GM12872 (cell line): ENCODE data around the gene C20orf141.

Experiments
- CTCF ChIP-seq: IDR thresholded peaks from 3 replicates; pipeline ENCODE4 v1.5.1; 2011; ENCODE audit warnings: low read depth, mild to moderate bottlenecking, low read length, moderate library complexity; ENCODE audit not compliant: insufficient read depth

The C20orf141 gene

GRCh38 chr20:2814587-2815051, at the start of gene C20orf141:
Gene C20orf141, plus strand, starts transcription at chr20:2814987. Its CDS starts 198 bp downstream, at chr20:2815185.
- no peak for TF ChIP-seq CTCF

- no peak for TF ChIP-seq CTCF
Observed at GRCh38 chr20:2767768-2768631, 46.8 kb upstream of the C20orf141 start.

GRCh38 chr20:2768632-2769015, 46.2 kb upstream of the C20orf141 start:
- TF ChIP-seq CTCF: no peak

- no peak for TF ChIP-seq CTCF
Observed at GRCh38 chr20:2771631-2772080, 43.1 kb upstream of the C20orf141 start.

- TF ChIP-seq CTCF: no peak
Observed at GRCh38 chr20:2773812-2774211, 41.0 kb upstream of the C20orf141 start.

GRCh38 chr20:2775139-2775538, 39.6 kb upstream of the C20orf141 start:
- TF ChIP-seq CTCF: no peak

- TF ChIP-seq CTCF: no peak
Observed at GRCh38 chr20:2778602-2779321, 36.0 kb upstream of the C20orf141 start.
